NB4 (cell line): ENCODE results near the gene LRRC8B.

Experiments
- DNase-seq: peaks from one replicate; pipeline ENCODE4 v3.0.0; 2010; ENCODE audit warnings: low read depth
- H3K4me3 ChIP-seq: one replicate; pipeline ENCODE4 v1.5.1; 2011; ENCODE audit warnings: mild to moderate bottlenecking, low read depth, low read length, moderate library complexity
- MYC ChIP-seq: IDR thresholded peaks from 2 replicates; pipeline ENCODE4 v1.6.1; 2011; ENCODE audit warnings: low read depth, low read length
- POLR2A ChIP-seq: IDR thresholded peaks from 2 replicates; pipeline ENCODE4 v1.6.1; 2011; ENCODE audit warnings: mild to moderate bottlenecking; ENCODE audit not compliant: insufficient read length; ENCODE audit errors: extremely low read depth
- TF ChIP-seq, protein P1 (sequence below): IDR thresholded peaks from one replicate; pipeline ENCODE4 v1.5.1; 2012; ENCODE audit warnings: low read depth, low read length
- TF ChIP-seq, protein P2 (sequence below): IDR thresholded peaks from 2 replicates; pipeline ENCODE4 v1.6.1; 2011; ENCODE audit warnings: low read depth, low read length

Gene LRRC8B

DNA sequence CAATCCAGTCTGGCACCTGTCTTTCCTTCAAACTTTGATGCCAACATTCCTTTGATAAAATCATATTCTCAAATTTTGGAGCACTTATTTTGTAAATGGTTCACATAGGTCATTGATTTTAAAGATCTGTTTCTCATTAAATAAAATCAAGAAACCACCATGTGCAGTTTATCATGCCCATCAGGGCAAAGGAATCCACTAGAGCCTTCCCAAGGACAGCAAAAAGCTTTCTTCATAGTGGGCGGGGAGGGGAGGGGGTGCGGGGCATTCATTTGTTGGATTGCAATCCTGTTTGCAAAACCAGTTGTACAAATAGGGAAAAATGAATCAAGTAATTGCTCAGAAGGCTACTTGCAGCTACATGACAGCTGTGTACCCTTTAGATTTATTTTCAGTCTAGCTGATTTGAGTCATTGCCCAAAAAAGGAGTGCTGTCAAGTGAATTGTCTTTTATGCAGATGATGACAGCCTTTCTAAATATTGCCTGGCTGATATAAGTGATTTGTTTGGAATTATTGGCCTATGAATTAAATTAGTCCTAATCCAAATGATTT, 23.0 kb downstream of the LRRC8B start:
- TF ChIP-seq, protein P1, sequence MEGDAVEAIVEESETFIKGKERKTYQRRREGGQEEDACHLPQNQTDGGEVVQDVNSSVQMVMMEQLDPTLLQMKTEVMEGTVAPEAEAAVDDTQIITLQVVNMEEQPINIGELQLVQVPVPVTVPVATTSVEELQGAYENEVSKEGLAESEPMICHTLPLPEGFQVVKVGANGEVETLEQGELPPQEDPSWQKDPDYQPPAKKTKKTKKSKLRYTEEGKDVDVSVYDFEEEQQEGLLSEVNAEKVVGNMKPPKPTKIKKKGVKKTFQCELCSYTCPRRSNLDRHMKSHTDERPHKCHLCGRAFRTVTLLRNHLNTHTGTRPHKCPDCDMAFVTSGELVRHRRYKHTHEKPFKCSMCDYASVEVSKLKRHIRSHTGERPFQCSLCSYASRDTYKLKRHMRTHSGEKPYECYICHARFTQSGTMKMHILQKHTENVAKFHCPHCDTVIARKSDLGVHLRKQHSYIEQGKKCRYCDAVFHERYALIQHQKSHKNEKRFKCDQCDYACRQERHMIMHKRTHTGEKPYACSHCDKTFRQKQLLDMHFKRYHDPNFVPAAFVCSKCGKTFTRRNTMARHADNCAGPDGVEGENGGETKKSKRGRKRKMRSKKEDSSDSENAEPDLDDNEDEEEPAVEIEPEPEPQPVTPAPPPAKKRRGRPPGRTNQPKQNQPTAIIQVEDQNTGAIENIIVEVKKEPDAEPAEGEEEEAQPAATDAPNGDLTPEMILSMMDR, result no peak
- TF ChIP-seq, protein P2, sequence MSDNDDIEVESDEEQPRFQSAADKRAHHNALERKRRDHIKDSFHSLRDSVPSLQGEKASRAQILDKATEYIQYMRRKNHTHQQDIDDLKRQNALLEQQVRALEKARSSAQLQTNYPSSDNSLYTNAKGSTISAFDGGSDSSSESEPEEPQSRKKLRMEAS, result no peak
- TF ChIP-seq MYC (no peak), POLR2A (no peak)
- H3K4me3 ChIP-seq, result no peak overlapping the region
- DNase-seq, result no peak

DNA sequence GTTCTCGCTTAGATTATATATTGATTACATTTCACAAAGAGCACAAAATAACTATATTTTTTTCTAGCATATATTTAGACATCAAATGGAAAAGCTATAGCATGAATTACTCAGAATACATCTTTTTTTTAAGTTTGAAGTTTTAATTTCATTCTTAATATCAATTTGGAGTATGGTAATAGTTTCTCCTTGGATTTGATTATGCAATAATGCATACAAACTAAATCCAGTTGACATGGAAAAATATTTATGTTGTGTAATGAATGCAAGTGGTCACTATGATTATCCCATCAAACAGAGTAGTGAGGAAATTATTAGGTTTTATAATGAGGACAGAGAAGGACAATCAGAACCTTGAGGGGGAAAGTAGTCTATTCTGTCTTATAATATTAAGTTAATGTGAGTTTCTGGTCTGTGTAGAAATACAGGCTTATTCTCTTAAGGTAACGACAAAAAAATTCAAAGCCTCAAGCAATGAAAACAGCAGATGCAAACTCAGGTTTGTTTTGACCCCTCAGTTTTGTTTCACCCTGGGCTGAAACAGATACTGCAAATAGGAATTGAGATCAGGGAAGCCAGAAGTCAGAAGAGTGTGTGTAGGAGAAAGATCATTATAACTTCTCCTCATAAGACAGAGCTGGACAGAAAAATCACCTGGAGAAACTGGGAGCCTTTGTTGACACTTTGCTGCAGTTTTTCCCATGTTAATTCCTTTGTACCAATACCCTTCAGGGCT, 23.7 kb downstream of the LRRC8B start:
- TF ChIP-seq POLR2A (no peak), MYC (no peak)
- TF ChIP-seq, protein P1, result no peak
- TF ChIP-seq, protein P2, result no peak
- no peak for DNase-seq
- H3K4me3 ChIP-seq, result no peak overlapping the region

DNA sequence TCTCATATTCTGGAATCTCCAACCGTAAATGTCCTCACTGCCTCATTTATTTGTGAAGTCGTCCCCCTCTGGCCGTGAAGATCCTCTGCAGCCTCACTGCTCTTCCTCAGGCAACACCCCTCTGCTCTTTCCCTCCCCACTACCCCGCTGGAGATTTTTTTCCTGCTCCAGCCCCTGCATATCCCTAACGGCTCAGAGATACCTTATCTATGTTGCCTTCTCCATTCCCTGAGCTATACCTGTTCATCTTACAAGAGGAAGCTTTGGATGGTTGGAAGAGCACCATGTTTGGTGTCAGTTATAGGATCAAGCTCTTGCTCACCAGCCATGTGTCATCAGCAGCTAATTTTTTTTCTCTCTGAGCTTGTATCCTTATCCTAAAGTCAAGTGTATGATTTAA, 26.4 kb downstream of the LRRC8B start:
- TF ChIP-seq, protein P2, result no peak
- TF ChIP-seq, protein P1, result no peak
- TF ChIP-seq MYC (no peak), POLR2A (no peak)
- H3K4me3 ChIP-seq, result no peak overlapping the region
- DNase-seq, result no peak

DNA sequence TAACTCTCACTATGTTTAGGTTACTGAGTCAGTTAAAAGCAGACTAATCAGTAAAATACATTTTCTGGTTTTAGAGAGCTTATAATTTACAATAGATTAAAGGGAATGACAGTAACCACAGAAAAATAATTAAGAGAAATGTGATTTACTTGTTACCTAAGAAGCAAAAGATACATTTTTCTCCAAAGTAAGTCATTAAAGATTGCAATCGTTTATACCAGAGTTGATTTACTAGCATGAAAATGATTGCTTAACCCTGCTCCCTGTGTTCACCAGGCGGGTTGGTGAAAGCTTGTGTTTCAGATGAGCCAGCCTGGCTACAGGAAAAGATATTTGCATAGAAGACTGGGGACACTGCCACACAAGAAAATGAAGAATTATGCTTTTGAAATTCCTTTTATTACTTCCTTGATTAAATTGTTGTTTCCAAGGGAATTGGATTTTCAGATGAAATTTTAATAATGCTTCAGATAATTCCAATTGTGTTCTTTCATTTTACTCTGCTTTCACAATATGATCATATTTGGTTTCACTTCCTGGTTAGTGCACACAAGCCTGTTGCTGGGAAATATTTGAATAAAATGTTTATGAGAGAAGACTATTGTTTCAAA, 27.9 kb downstream of the LRRC8B start:
- peak; percentile 77 for DNase-seq
- peak overlapping the region; percentile 42 for H3K4me3 ChIP-seq
- TF ChIP-seq, protein P1, result no peak
- TF ChIP-seq POLR2A, result no peak
- peak; percentile 28; the same call in 1 of the 2 replicates for TF ChIP-seq MYC

DNA sequence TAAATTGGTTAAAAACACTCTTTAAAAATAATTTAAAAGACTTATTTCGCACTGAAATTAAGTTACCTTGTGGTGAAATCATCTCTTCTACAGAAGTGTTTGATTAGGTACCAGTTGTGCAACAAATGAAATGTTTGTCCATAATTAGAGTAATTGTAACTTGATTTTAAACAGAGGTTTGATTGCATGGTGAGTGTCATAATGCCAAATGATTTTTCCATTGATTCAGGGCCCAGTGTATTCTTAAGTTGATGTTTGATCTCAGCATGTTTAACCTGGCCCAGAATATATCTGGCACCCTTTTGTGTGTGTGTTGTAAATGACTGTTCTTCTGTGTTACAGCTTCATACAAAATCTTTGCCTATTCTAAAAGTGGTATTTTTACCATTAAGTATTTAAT, 28.5 kb downstream of the LRRC8B start:
- no peak for TF ChIP-seq POLR2A
- TF ChIP-seq MYC, result no peak
- TF ChIP-seq, protein P1, result no peak
- TF ChIP-seq, protein P2, result no peak
- H3K4me3 ChIP-seq, result no peak overlapping the region
- DNase-seq, result no peak
